Muscle layer of colon (tissue), 2 donors: ENCODE measurements around the gene SYCE3.

Experiments
- H3K27ac ChIP-seq: one replicate; pipeline ENCODE4 v1.7.0; 2013; ENCODE audit warnings: low read depth, mild to moderate bottlenecking, low read length, moderate library complexity
- H3K27me3 ChIP-seq, 2 donors: one replicate each; pipeline ENCODE4 v1.7.0; 2013; ENCODE audit warnings: low read length in 2 of 2, mild to moderate bottlenecking in 2 of 2; ENCODE audit not compliant: insufficient read depth in 2 of 2, control insufficient read depth in 1 of 2
- H3K36me3 ChIP-seq: one replicate; pipeline ENCODE4 v1.7.0; 2013; ENCODE audit warnings: mild to moderate bottlenecking, low read length; ENCODE audit not compliant: insufficient read depth
- H3K4me1 ChIP-seq: one replicate; pipeline ENCODE4 v1.7.0; 2013; ENCODE audit warnings: mild to moderate bottlenecking, low read length; ENCODE audit not compliant: insufficient read depth
- H3K4me3 ChIP-seq, 2 donors: one replicate each; pipeline ENCODE4 v1.7.0; 2013; ENCODE audit warnings: low read length in 2 of 2, low read depth in 1 of 2, mild to moderate bottlenecking in 1 of 2, moderate library complexity in 1 of 2
- H3K9ac ChIP-seq: one replicate; pipeline ENCODE4 v1.7.0; 2013; ENCODE audit warnings: low read length
- H3K9me3 ChIP-seq: one replicate; pipeline ENCODE4 v1.7.0; 2013; ENCODE audit warnings: mild to moderate bottlenecking, low read length
- donor health status: abdominal sarcoma.
- donor health status: Adenocarcinoma of cecum.

Gene SYCE3

GRCh38 chr22:50606165-50606945 is 43.6 kb upstream of the SYCE3 start:
- H3K27me3 ChIP-seq = peaks cover 10 to 54% of the 10 kb centered on the region in 2 donors

DNA sequence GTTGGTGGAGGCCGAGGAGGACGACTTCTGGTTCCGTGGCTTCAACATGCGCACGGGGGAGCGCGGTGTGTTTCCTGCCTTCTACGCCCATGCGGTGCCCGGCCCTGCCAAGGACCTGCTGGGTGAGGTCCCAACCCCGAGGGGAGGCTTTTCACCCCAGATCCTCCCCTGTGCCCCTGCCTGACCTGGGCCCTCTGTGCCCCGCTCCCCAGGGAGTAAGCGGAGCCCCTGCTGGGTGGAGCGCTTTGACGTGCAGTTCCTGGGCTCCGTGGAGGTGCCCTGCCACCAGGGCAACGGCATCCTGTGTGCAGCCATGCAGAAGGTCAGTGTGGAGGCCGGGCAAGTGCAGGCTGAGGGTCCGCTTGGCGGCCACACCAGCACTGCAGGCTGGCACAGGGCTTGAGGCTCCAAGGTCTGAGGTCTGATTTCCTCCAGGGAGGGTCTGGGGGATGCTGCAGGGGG is 42.9 kb upstream of the SYCE3 start:
- Histone ChIP-seq H3K9ac (no peak overlapping the region), H3K36me3 (no peaks in the 10 kb centered on the region), H3K9me3 (no peaks in the 10 kb centered on the region), H3K4me3 (no peak overlapping the region), H3K4me1 (no peaks in the 10 kb centered on the region), H3K27me3 (peaks cover 10 to 53% of the 10 kb centered on the region in 2 donors), H3K27ac (no peak overlapping the region)

More at GRCh38 chr22:50606165-50606945, 43.6 kb upstream of the SYCE3 start:
- Histone ChIP-seq H3K27ac (no peak overlapping the region), H3K4me3 (no peak overlapping the region), H3K4me1 (no peaks in the 10 kb centered on the region), H3K9me3 (no peaks in the 10 kb centered on the region), H3K9ac (no peak overlapping the region), H3K36me3 (no peaks in the 10 kb centered on the region)

- H3K9me3 ChIP-seq = no peaks in the 10 kb centered on the region
- H3K27me3 ChIP-seq = peaks cover 10 to 48% of the 10 kb centered on the region in 2 donors
- no peaks in the 10 kb centered on the region for H3K4me1 ChIP-seq
- no peak overlapping the region for H3K9ac ChIP-seq
- H3K27ac ChIP-seq = no peak overlapping the region
- H3K36me3 ChIP-seq = no peaks in the 10 kb centered on the region
- H3K4me3 ChIP-seq = no peak overlapping the region
Observed at GRCh38 chr22:50605002-50605612, 42.4 kb upstream of the SYCE3 start.

- no peaks in the 10 kb centered on the region for H3K9me3 ChIP-seq
- no peaks in the 10 kb centered on the region for H3K36me3 ChIP-seq
- H3K4me3 ChIP-seq = no peak overlapping the region
- H3K9ac ChIP-seq = no peak overlapping the region
- H3K4me1 ChIP-seq = no peaks in the 10 kb centered on the region
- H3K27me3 ChIP-seq = peaks cover 16 to 51% of the 10 kb centered on the region in 2 donors
- H3K27ac ChIP-seq = no peak overlapping the region
Observed at GRCh38 chr22:50604256-50605001, 41.7 kb upstream of the SYCE3 start.

DNA sequence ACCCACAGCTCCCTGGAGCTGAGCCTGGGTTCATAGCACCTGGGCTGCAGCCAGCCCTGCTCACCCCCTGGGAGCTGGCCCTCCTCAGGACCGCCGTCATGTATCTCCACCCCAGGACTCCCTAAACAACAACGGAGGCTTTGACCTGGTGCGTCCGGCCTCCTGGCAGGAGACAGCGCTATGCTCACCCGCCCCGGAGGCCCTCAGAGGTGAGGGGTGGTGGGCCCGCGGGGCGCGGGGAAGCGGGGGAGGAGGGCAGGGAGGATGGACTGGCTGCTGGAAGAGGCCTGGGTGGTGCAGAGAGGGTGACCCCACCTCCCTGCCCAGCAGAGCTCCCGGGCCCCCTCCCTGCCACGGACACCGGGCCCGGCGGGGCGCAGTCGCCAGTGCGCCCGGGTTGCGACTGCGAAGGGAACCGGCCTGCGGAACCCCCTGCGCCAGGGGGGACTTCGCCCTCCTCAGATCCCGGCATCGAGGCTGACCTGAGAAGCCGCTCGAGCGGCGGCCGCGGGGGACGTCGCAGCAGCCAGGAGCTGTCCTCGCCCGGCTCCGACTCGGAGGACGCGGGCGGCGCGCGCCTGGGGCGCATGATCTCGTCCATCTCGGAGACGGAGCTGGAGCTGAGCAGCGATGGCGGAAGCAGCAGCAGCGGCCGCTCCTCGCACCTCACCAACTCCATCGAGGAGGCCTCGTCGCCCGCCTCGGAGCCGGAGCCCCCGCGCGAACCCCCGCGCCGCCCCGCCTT is 41.0 kb upstream of the SYCE3 start:
- H3K27me3 ChIP-seq = peaks cover 16 to 55% of the 10 kb centered on the region in 2 donors
- H3K4me1 ChIP-seq = no peaks in the 10 kb centered on the region
- H3K4me3 ChIP-seq = no peak overlapping the region
- no peaks in the 10 kb centered on the region for H3K36me3 ChIP-seq
- no peaks in the 10 kb centered on the region for H3K9me3 ChIP-seq
- no peak overlapping the region for H3K27ac ChIP-seq
- H3K9ac ChIP-seq = no peak overlapping the region

DNA sequence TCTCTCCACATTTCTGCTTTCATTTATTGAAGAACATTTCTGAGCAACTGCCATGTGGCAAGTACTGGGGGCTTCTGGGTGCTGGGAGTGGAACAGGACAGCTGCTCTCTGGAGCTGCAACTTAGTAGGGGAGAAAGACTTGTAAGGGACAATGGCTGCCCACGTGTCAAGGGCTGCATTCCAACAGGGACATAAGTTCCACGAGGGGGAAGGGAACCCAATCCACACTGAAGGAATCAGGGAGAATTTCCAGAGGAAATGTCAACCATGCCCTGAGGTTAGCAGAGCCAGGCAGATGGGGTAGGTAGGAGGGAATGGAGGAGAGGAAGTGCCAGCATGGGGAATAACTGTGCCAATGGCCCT is 39.6 kb upstream of the SYCE3 start:
- H3K9me3 ChIP-seq = no peaks in the 10 kb centered on the region
- H3K27ac ChIP-seq = no peak overlapping the region
- H3K9ac ChIP-seq = no peak overlapping the region
- H3K36me3 ChIP-seq = no peaks in the 10 kb centered on the region
- H3K4me3 ChIP-seq = no peak overlapping the region
- H3K4me1 ChIP-seq = no peaks in the 10 kb centered on the region
- H3K27me3 ChIP-seq = peaks cover 16 to 58% of the 10 kb centered on the region in 2 donors

GRCh38 chr22:50601669-50602337 is 39.1 kb upstream of the SYCE3 start:
- Histone ChIP-seq H3K36me3 (no peaks in the 10 kb centered on the region), H3K27ac (no peak overlapping the region), H3K9ac (no peak overlapping the region), H3K4me1 (no peaks in the 10 kb centered on the region), H3K4me3 (no peak overlapping the region), H3K27me3 (peaks cover 16 to 58% of the 10 kb centered on the region in 2 donors), H3K9me3 (no peaks in the 10 kb centered on the region)

DNA sequence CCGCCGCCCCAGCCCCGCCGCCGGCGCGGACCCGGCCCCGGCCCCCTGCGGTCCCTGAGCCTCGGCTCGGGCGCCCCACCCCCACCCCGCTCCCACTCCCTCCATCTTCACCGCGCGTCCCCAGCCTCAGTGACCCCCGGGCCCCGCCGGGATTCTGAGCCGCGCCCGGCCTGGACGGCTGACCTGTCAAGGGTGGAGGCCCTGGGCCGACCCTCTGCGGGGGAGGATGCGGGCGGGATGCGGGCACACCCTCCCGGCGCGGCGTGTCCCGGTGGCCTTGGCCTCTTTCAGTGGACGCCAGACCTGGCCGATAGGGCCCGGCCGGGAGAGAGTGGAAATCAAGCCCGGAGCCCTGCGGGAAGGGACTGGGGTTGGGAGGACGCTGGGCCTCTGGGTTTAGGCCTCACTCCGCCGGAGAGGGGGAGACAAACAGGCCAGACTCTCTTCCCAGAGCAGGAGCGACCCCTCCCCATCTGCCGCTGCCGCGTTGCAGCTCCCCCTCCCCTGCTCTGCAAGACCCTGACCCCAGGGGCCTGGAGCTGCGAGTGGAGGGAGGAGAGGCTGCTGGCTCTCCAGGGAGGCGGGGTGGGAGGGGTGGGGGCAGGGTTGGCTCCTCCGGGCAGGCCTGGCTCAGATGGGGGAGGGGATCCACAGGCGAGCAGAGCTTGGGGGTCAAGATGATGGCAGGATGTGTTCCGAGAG is 38.4 kb upstream of the SYCE3 start:
- no peak overlapping the region for H3K9ac ChIP-seq
- H3K9me3 ChIP-seq = no peaks in the 10 kb centered on the region
- no peaks in the 10 kb centered on the region for H3K4me1 ChIP-seq
- H3K4me3 ChIP-seq = no peak overlapping the region
- H3K36me3 ChIP-seq = no peaks in the 10 kb centered on the region
- peaks cover 16 to 56% of the 10 kb centered on the region in 2 donors for H3K27me3 ChIP-seq
- H3K27ac ChIP-seq = no peak overlapping the region

- peaks cover 16 to 50% of the 10 kb centered on the region in 2 donors for H3K27me3 ChIP-seq
- H3K36me3 ChIP-seq = no peaks in the 10 kb centered on the region
- no peak within 1 kb of the TSS for H3K9ac ChIP-seq
- H3K4me1 ChIP-seq = no peaks in the 10 kb centered on the region
- H3K9me3 ChIP-seq = no peaks in the 10 kb centered on the region
- no peak within 1 kb of the TSS for H3K4me3 ChIP-seq
- H3K27ac ChIP-seq = no peak within 1 kb of the TSS
Observed at GRCh38 chr22:50600538-50600937, 37.8 kb upstream of the SYCE3 start, which contains the start of gene MAPK8IP2. TSS of gene MAPK8IP2 (plus strand) at chr22:50600793. CDS start at chr22:50600819, 26 bp downstream.

DNA sequence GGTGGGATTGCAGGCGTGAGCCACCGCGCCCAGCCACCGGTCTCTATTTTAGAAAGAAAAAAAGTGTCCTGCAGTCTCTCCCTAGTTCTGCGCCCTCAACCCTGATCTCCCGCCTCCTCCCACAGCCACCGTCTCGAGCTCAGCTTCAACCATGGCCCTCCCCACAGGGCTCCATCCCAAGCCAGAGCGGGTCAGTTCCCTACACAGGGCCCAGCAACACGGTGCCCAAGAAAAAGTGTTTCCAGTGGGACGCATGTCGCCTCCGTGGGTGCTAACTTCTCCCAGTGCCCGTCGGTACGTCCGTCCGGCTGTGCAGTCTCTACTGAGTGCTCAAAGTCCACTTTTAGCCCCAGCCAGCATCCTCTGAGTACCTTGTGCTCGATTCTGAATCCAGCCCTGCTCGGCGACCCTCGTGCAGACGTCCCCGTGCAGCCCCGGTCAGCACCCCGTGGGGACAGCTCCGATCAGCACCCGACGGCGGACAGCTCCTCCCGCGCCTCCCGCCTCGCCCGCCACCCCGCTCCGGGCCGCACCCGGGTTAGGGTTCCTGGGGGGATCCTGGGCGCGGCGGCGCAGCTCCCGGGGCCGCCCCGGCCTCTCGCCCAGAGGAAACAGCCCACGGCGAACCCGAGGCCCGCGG is 37.2 kb upstream of the SYCE3 start:
- Histone ChIP-seq H3K4me3 (no peak overlapping the region), H3K27ac (no peak overlapping the region), H3K9ac (no peak overlapping the region), H3K27me3 (peaks cover 16 to 44% of the 10 kb centered on the region in 2 donors), H3K9me3 (no peaks in the 10 kb centered on the region), H3K36me3 (no peaks in the 10 kb centered on the region), H3K4me1 (no peaks in the 10 kb centered on the region)
